A673 (cell line): ENCODE results near the gene LRSAM1. TPM values are rescaled to one million over a fixed set of nuclear protein-coding genes. Genes with fewer than 3 reads are reported as not detected.

Experiments used
- BruUV-seq: library from RNA; stranded (reverse); fragments of 400-500 nt; replicated peaks from 2 replicates; lab custom pipeline; 2021; lab: Mats Ljungman, UMichigan
- CTCF ChIA-PET: fragments of 300-600 bp; sonication (Branson Sonifier 250); formaldehyde crosslinking; loops from one replicate; lab custom pipeline; 2022; ENCODE audit warnings: antibody characterized with exemption; lab: Charles Lee
- POLR2A ChIA-PET: fragments of 300-600 bp; sonication (Branson Sonifier 250); formaldehyde crosslinking; loops from one replicate; lab custom pipeline; 2022; ENCODE audit warnings: antibody characterized with exemption; ENCODE audit not compliant: low non-redundant PET; lab: Charles Lee
- DNase-seq: peaks from one replicate; pipeline ENCODE4 v3.0.0-alpha.2; 2015; ENCODE audit warnings: low spot score
- H3K27ac ChIP-seq: fragments of 200-600 bp; sonication (generic); 2 replicates; pipeline ENCODE4 v1.5.1; 2016; ENCODE audit warnings: mixed run types, low read depth, mild to moderate bottlenecking, mixed read lengths, antibody characterized with exemption, low read length; ENCODE audit not compliant: poor library complexity, severe bottlenecking
- H3K27me3 ChIP-seq: fragments of 200-600 bp; sonication (generic); replicated peaks from 2 replicates; pipeline ENCODE4 v1.6.1; 2017; ENCODE audit warnings: mixed run types, low read depth, mild to moderate bottlenecking, mixed read lengths, antibody characterized with exemption, low read length; ENCODE audit not compliant: insufficient read depth, poor library complexity
- H3K36me3 ChIP-seq: fragments of 200-600 bp; sonication (generic); 2 replicates; pipeline ENCODE4 v1.6.1; 2016; ENCODE audit warnings: mixed run types, mild to moderate bottlenecking, mixed read lengths, antibody characterized with exemption, low read length; ENCODE audit not compliant: insufficient read depth, poor library complexity, severe bottlenecking
- H3K4me1 ChIP-seq: fragments of 200-600 bp; sonication (generic); 2 replicates; pipeline ENCODE4 v1.6.1; 2017; ENCODE audit warnings: mixed run types, mild to moderate bottlenecking, mixed read lengths, antibody characterized with exemption, low read length; ENCODE audit not compliant: insufficient read depth, poor library complexity, severe bottlenecking
- H3K4me3 ChIP-seq: fragments of 200-600 bp; sonication (generic); 2 replicates; pipeline ENCODE4 v1.5.1; 2016; ENCODE audit warnings: low read depth, mixed run types, mild to moderate bottlenecking, mixed read lengths, low read length; ENCODE audit not compliant: poor library complexity, severe bottlenecking
- H3K9me3 ChIP-seq: fragments of 200-600 bp; sonication (generic); 2 replicates; pipeline ENCODE4 v1.6.1; 2016; ENCODE audit warnings: mixed run types, low read depth, mild to moderate bottlenecking, mixed read lengths, antibody characterized with exemption, low read length; ENCODE audit not compliant: poor library complexity, severe bottlenecking
- CTCF ChIP-seq: fragments of 300-800, 200-600 bp; sonication (generic); conservative IDR thresholded peaks from 2 replicates; pipeline ENCODE4 v1.5.1; 2017; ENCODE audit warnings: low read depth, mild to moderate bottlenecking, antibody characterized with exemption, low read length, moderate library complexity, mixed read lengths
- EZH2 ChIP-seq: fragments of 200-600 bp; sonication (generic); IDR thresholded peaks from 2 replicates; pipeline ENCODE4 v1.6.1; 2017; ENCODE audit warnings: borderline replicate concordance, low read depth, mild to moderate bottlenecking, mixed read lengths, antibody characterized with exemption, low read length; ENCODE audit not compliant: poor library complexity, severe bottlenecking
- intact Hi-C: fragments of 100-400 bp; cut with micrococcal nuclease; formaldehyde crosslinking; loops from one replicate; pipeline ENCODE4 v1.10.0; 2022; ENCODE audit not compliant: unreplicated experiment
- total RNA-seq: library from RNA; stranded (reverse); gene quantifications from 2 replicates; pipeline ENCODE4 v1.2.3, GENCODE V29; 2021

Gene LRSAM1
- total RNA-seq, 1 experiment from 2014 or later = 15.8 TPM

- BruUV-seq = no TSS peak
- H3K27ac ChIP-seq = peak within 1 kb of the TSS; percentile 91
- ChIA-PET POLR2A (interaction anchor here (0.5 kb wide), 1 partner anchor 947 kb away, joined by 8 read pairs; the partner anchor contains the start of gene URM1), CTCF (no interaction called here)
- no peaks in the 10 kb centered on the region for H3K27me3 ChIP-seq
- peak; percentile 92 for DNase-seq
- intact Hi-C loops = no loop called here
- peaks cover 5% of the 10 kb centered on the region for H3K4me1 ChIP-seq
- peaks cover 10% of the 10 kb centered on the region for H3K36me3 ChIP-seq
- no peaks in the 10 kb centered on the region for H3K9me3 ChIP-seq
- peak within 1 kb of the TSS; percentile 90 for H3K4me3 ChIP-seq
- TF ChIP-seq EZH2 = no peak
- no peak for TF ChIP-seq CTCF
These were observed 27.2 kb upstream of the LRSAM1 start, which contains the start of gene ZNF79 for GRCh38 chr9:127423934-127424675. Gene ZNF79 (plus strand): TSS chr9:127424382. CDS start chr9:127424788, 406 bp downstream.

GRCh38 chr9:127424676-127424999 lies 26.7 kb upstream of the LRSAM1 start:
- DNase-seq = no peak
- H3K36me3 ChIP-seq = peaks cover 16% of the 10 kb centered on the region
- CTCF ChIA-PET = no interaction called here
- H3K27ac ChIP-seq = peak overlapping the region; percentile 91
- POLR2A ChIA-PET = no interaction called here
- BruUV-seq = no TSS peak
- no peaks in the 10 kb centered on the region for H3K27me3 ChIP-seq
- peaks cover 5% of the 10 kb centered on the region for H3K4me1 ChIP-seq
- TF ChIP-seq CTCF (no peak), EZH2 (no peak)
- H3K9me3 ChIP-seq = no peaks in the 10 kb centered on the region
- peak overlapping the region; percentile 90 for H3K4me3 ChIP-seq
- intact Hi-C loops = no loop called here

- ChIA-PET POLR2A (no interaction called here), CTCF (interaction anchor here (0.7 kb wide), 1 partner anchor 693 kb away, joined by 7 read pairs; no protein-coding TSS in a partner anchor)
- Histone ChIP-seq H3K36me3 (peaks cover 24% of the 10 kb centered on the region), H3K4me1 (peaks cover 5% of the 10 kb centered on the region), H3K27ac (no peak overlapping the region), H3K4me3 (no peak overlapping the region), H3K27me3 (no peaks in the 10 kb centered on the region), H3K9me3 (no peaks in the 10 kb centered on the region)
- no TSS peak for BruUV-seq
- intact Hi-C loops = no loop called here
- TF ChIP-seq CTCF (no peak), EZH2 (no peak)
- DNase-seq = no peak
These were observed 24.6 kb upstream of the LRSAM1 start for GRCh38 chr9:127426756-127427155.
